Tibial nerve (tissue), 4 donors: ENCODE measurements around the gene PTCHD1. TPM values are rescaled to one million over a fixed set of nuclear protein-coding genes. Genes with fewer than 3 reads are reported as not detected.
A peak's percentile ranks its signal among the peaks of the same experiment; 100 is the strongest.

Experiments used
- DNase-seq, 2 donors: peaks; one replicate each; pipeline ENCODE4 v3.0.0-alpha.2; 2019; ENCODE audit warnings: low spot score in 2 of 2
- H3K27ac ChIP-seq, 4 donors: fragments of 200-600 bp; sonication (generic) in 3 of 4; one replicate each; pipeline ENCODE4 v1.5.1; 2017 to 2019; ENCODE audit warnings: mild to moderate bottlenecking in 1 of 4
- H3K27me3 ChIP-seq, 2 donors: fragments of 200-600 bp; sonication (generic) in 1 of 2; one replicate each; pipeline versions ENCODE4 v1.5.1 to v1.6.0; 2017 to 2019
- H3K36me3 ChIP-seq, 3 donors: fragments of 200-600 bp; sonication (generic); one replicate each; pipeline ENCODE4 v1.5.1; 2018 to 2019
- H3K4me1 ChIP-seq, 4 donors: fragments of 200-600 bp; sonication (generic) in 3 of 4; one replicate each; pipeline ENCODE4 v1.5.1; 2017 to 2019
- H3K4me3 ChIP-seq, 4 donors: fragments of 200-600 bp; sonication (generic) in 3 of 4; one replicate each; pipeline ENCODE4 v1.5.1; 2017 to 2019; ENCODE audit warnings: mild to moderate bottlenecking in 1 of 4, moderate library complexity in 1 of 4
- H3K9me3 ChIP-seq, 4 donors: fragments of 200-600 bp; sonication (generic) in 3 of 4; one replicate each; pipeline ENCODE4 v1.5.1; 2017 to 2019
- EP300 ChIP-seq, 2 donors: sonication (generic); formaldehyde crosslinking; IDR thresholded peaks; one replicate each; pipeline ENCODE4 v1.6.1; 2017; ENCODE audit warnings: antibody characterized with exemption in 2 of 2, mild to moderate bottlenecking in 1 of 2
- POLR2A ChIP-seq, 2 donors: fragments of 450-650 bp; IDR thresholded peaks; one replicate each; pipeline ENCODE4 v1.6.1; 2017; ENCODE audit warnings: antibody characterized with exemption in 2 of 2, mild to moderate bottlenecking in 2 of 2, moderate library complexity in 2 of 2
- WGBS, 2 donors: methylation state at CpG; one replicate each; pipeline ENCODE4 v1.1.5; 2018; 5-methylcytosine and 5-hydroxymethylcytosine counted together
- total RNA-seq, 4 donors: library from RNA; depleted of rRNA; stranded (reverse); fragments of >200 nt; gene quantifications; one replicate each; pipeline ENCODE4 v1.1.0, GENCODE V29; 2016
- TF ChIP-seq, protein P1 (sequence below), 5 experiments: fragments of 200-600 bp in 3 of 5; fragments of 450-650 bp in 2 of 5; sonication (generic) in 3 of 5; IDR thresholded peaks; one replicate each; pipeline ENCODE4 v1.5.1; 2016 to 2019; ENCODE audit warnings: antibody characterized with exemption in 5 of 5, mild to moderate bottlenecking in 3 of 5, moderate library complexity in 2 of 5

The PTCHD1 gene
- total RNA-seq, 4 donors from 2014 or later = under 0.01 to 0.59 (median under 0.01) TPM; not detected in 1

DNA sequence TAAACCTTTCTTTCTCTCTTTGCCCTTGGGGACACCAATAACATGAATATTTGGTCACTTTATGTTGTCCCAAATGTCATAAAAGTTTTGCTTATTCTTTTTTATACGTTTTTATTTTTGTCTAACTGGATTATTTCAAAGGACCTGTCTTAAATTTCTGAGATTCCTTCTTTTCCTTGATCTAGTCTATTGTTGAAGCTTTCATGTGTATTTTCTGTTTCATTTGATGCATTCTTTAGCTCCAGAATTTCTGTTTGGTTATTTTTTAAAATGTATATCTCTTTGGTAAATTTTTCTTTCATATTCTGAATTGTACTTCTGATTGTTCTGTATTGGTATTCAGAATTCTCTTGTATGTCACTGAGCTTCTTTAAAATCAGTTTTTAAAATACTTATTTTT lies 88.3 kb downstream of the PTCHD1 start:
- no peak for DNase-seq
- no peak overlapping the region for H3K27ac ChIP-seq
- no peak overlapping the region for H3K4me3 ChIP-seq
- 47 to 80% methylated on average over 1 of the region's 1 CpG for WGBS, 2 donors
- H3K9me3 ChIP-seq = peaks cover 0 to 19% (median 2%) of the 10 kb centered on the region in 4 donors
- H3K27me3 ChIP-seq = no peaks in the 10 kb centered on the region
- no peaks in the 10 kb centered on the region for H3K36me3 ChIP-seq
- TF ChIP-seq POLR2A (IDR thresholded peaks at IDR 0.05) = no peak
- no peak for TF ChIP-seq EP300 (IDR thresholded peaks at IDR 0.05)
- TF ChIP-seq, protein P1, sequence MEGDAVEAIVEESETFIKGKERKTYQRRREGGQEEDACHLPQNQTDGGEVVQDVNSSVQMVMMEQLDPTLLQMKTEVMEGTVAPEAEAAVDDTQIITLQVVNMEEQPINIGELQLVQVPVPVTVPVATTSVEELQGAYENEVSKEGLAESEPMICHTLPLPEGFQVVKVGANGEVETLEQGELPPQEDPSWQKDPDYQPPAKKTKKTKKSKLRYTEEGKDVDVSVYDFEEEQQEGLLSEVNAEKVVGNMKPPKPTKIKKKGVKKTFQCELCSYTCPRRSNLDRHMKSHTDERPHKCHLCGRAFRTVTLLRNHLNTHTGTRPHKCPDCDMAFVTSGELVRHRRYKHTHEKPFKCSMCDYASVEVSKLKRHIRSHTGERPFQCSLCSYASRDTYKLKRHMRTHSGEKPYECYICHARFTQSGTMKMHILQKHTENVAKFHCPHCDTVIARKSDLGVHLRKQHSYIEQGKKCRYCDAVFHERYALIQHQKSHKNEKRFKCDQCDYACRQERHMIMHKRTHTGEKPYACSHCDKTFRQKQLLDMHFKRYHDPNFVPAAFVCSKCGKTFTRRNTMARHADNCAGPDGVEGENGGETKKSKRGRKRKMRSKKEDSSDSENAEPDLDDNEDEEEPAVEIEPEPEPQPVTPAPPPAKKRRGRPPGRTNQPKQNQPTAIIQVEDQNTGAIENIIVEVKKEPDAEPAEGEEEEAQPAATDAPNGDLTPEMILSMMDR (IDR thresholded peaks at IDR 0.05) = no peak
- no peaks in the 10 kb centered on the region for H3K4me1 ChIP-seq

DNA sequence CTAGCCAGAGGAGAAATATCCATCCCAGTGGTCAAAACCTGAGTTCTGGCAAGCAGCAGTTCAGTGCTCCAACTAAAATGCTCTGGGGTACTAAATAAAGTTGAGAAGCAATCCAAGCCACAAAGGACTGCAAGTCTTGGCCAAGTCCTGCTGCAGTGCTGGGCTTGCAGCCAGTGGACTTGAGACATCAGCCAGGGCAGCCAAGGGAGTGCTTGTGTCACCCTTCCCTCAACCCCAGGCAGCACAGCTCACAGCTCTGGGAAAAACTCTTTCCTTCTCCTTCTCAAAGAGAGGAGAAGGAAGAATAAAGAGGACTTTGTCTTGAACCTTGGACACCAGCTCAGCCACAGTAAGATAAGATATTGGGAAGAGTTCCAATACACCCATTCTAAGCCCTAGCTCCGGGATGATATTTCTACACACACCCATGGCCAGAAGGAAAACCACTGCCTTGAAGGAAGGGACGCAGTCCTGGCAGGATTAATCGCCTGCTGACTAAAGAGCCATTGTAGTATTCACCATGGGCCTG lies 99.8 kb downstream of the PTCHD1 start:
- Histone ChIP-seq H3K4me1 (peaks cover 0 to 5% (median 0%) of the 10 kb centered on the region in 4 donors), H3K36me3 (no peaks in the 10 kb centered on the region), H3K9me3 (no peaks in the 10 kb centered on the region), H3K27ac (peak overlapping the region in 1 of 4 donors; percentile 37), H3K4me3 (no peak overlapping the region), H3K27me3 (no peaks in the 10 kb centered on the region)
- DNase-seq = peak; percentile 68 to 72
- WGBS, 2 donors = 6 to 52% methylated on average over 3 of the region's 3 CpGs
- TF ChIP-seq POLR2A (IDR thresholded peaks at IDR 0.05) (no peak), EP300 (IDR thresholded peaks at IDR 0.05) (peak in 1 of 2 donors; percentile 54)

DNA sequence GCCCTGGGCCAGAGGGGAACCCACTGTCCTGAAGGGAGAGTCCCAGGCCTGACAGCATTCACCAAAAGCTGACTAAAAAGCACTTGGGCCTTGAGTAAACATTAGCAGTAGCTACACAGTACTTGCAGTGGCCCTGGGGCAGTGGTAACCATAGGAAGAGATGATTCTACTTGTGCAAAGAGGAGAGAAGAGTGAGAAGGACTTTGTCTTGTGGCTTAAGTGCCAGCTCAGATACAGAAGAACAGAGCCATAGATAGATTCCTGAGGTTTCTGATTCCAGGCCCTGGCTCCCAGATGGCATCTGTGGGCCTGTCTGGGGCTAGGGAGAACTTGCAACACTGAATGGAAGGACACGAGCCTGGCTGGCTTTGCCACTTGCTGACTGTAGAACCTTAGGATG lies 100.5 kb downstream of the PTCHD1 start:
- H3K4me3 ChIP-seq = no peak overlapping the region
- H3K27ac ChIP-seq = peak overlapping the region in 2 of 4 donors; percentile 37 to 42
- no peaks in the 10 kb centered on the region for H3K27me3 ChIP-seq
- WGBS, 2 donors = 41% methylated on average over 1 of the region's 1 CpG; no CpG with 5 or more reads in 1 of the 2 donors
- H3K9me3 ChIP-seq = no peaks in the 10 kb centered on the region
- DNase-seq = no peak
- H3K4me1 ChIP-seq = peaks cover 0 to 5% (median 0%) of the 10 kb centered on the region in 4 donors
- TF ChIP-seq, protein P1 (IDR thresholded peaks at IDR 0.05) = no peak
- TF ChIP-seq POLR2A (IDR thresholded peaks at IDR 0.05) (no peak), EP300 (IDR thresholded peaks at IDR 0.05) (no peak)
- H3K36me3 ChIP-seq = no peaks in the 10 kb centered on the region

DNA sequence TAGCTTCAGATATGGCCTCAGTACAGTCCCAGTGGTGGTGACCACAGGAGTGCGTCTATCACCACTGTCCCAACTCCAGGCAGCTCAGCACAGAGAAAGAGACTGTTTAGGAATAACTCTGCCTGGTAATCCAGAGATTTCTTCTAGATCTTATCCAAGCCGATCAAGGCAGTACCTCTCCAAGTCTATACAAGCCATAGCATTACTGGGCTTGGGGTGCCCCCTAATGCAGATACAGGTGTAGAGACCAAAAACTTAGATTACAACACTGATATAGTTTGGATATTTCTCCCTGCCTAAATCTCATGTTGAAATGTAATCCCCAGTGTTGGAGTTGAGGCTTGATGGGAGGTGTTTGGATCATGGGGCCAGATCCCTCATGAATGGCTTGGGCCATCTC lies 100.9 kb downstream of the PTCHD1 start:
- H3K27ac ChIP-seq = no peak overlapping the region
- DNase-seq = no peak
- peaks cover 0 to 5% (median 0%) of the 10 kb centered on the region in 4 donors for H3K4me1 ChIP-seq
- no peak overlapping the region for H3K4me3 ChIP-seq
- no peak for TF ChIP-seq EP300 (IDR thresholded peaks at IDR 0.05)
- no peak for TF ChIP-seq POLR2A (IDR thresholded peaks at IDR 0.05)
- TF ChIP-seq, protein P1 (IDR thresholded peaks at IDR 0.05) = no peak
- H3K27me3 ChIP-seq = no peaks in the 10 kb centered on the region
- no peaks in the 10 kb centered on the region for H3K9me3 ChIP-seq
- no peaks in the 10 kb centered on the region for H3K36me3 ChIP-seq
- 72% methylated on average over 2 of the region's 2 CpGs; no CpG with 5 or more reads in 1 of the 2 donors for WGBS, 2 donors

DNA sequence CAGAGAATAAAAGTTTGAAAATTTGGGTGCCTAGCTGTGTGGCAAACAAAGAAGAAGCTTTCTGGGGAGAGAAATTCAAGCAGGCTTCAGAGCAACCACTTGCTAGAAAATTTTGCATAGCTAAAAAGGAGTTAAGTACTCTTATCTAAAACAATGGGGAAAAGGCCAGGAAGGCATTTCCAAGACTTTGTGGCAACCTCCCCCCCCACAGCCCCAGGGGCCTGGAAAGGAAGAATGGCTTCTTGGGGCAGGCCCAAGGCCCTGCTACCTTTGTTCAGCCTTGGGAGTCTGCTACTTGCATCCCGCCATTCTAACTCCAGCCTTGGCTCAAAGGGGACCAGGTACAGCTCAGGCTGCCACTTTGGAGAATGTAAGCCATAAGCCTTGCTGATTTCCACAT lies 102.2 kb downstream of the PTCHD1 start:
- 79 to 86% methylated on average over 1 of the region's 1 CpG for WGBS, 2 donors
- Histone ChIP-seq H3K4me1 (peaks cover 0 to 5% (median 0%) of the 10 kb centered on the region in 4 donors), H3K36me3 (no peaks in the 10 kb centered on the region), H3K27me3 (no peaks in the 10 kb centered on the region), H3K4me3 (no peak overlapping the region), H3K27ac (no peak overlapping the region), H3K9me3 (no peaks in the 10 kb centered on the region)
- TF ChIP-seq EP300 (IDR thresholded peaks at IDR 0.05) (no peak), POLR2A (IDR thresholded peaks at IDR 0.05) (no peak)
- TF ChIP-seq, protein P1 (IDR thresholded peaks at IDR 0.05) = no peak
- DNase-seq = no peak
